GM12864 (cell line): ENCODE measurements around the gene FGR.

Experiments used
- DNase-seq: peaks from one replicate; pipeline ENCODE4 v3.0.0-alpha.2; 2011; ENCODE audit warnings: low read depth
- H3K4me3 ChIP-seq: 2 replicates; pipeline ENCODE4 v1.5.1; 2011; ENCODE audit warnings: mild to moderate bottlenecking, low read depth, low read length, control low read depth
- CTCF ChIP-seq: IDR thresholded peaks from 2 replicates; pipeline ENCODE4 v1.5.1; 2011; ENCODE audit warnings: low read depth, mild to moderate bottlenecking, moderate library complexity, low read length, control low read depth, inconsistent platforms; ENCODE audit errors: missing control alignments

Gene FGR

GRCh38 chr1:27671964-27672749 is 37.2 kb upstream of the FGR start, which contains the start of gene IFI6:
Gene IFI6 (minus strand): TSS chr1:27672192. CDS start chr1:27669314, 2,878 bp downstream.
- TF ChIP-seq CTCF = peak; percentile 52
- DNase-seq = peak; percentile 75
- peak within 1 kb of the TSS; percentile 57 for H3K4me3 ChIP-seq

- DNase-seq = no peak
- no peak overlapping the region for H3K4me3 ChIP-seq
- TF ChIP-seq CTCF = no peak
Measured at GRCh38 chr1:27669876-27670275, 34.9 kb upstream of the FGR start.

GRCh38 chr1:27668808-27669723 is 34.1 kb upstream of the FGR start:
- no peak for DNase-seq
- peak; percentile 97 for TF ChIP-seq CTCF
- peak overlapping the region; percentile 41 for H3K4me3 ChIP-seq

- TF ChIP-seq CTCF = no peak
- DNase-seq = no peak
- no peak overlapping the region for H3K4me3 ChIP-seq
Measured at GRCh38 chr1:27668121-27668807, 33.3 kb upstream of the FGR start.

GRCh38 chr1:27666791-27667254 is 31.8 kb upstream of the FGR start:
- no peak for DNase-seq
- H3K4me3 ChIP-seq = no peak overlapping the region
- TF ChIP-seq CTCF = no peak

GRCh38 chr1:27666294-27666693 is 31.3 kb upstream of the FGR start:
- no peak for DNase-seq
- no peak for TF ChIP-seq CTCF
- H3K4me3 ChIP-seq = no peak overlapping the region
